PC-3 (cell line): ENCODE results near the gene TXNRD1.

ENCODE experiments used
- CTCF ChIP-seq: fragments of 300-600 bp; sonication (generic); conservative IDR thresholded peaks from 2 replicates; pipeline ENCODE4 v1.5.1; 2017; ENCODE audit warnings: antibody characterized with exemption, low read depth, mild to moderate bottlenecking, low read length
- EZH2 ChIP-seq: fragments of 300-600 bp; sonication (generic); IDR thresholded peaks from one replicate; pipeline ENCODE4 v1.6.1; 2017; ENCODE audit warnings: antibody characterized with exemption, mild to moderate bottlenecking, low read length; ENCODE audit not compliant: unreplicated experiment
- EZH2phosphoT487 ChIP-seq: fragments of 300-600 bp; sonication (generic); IDR thresholded peaks from 2 replicates; pipeline ENCODE4 v1.6.1; 2018; ENCODE audit warnings: mild to moderate bottlenecking, antibody characterized with exemption, low read length, borderline replicate concordance

DNA sequence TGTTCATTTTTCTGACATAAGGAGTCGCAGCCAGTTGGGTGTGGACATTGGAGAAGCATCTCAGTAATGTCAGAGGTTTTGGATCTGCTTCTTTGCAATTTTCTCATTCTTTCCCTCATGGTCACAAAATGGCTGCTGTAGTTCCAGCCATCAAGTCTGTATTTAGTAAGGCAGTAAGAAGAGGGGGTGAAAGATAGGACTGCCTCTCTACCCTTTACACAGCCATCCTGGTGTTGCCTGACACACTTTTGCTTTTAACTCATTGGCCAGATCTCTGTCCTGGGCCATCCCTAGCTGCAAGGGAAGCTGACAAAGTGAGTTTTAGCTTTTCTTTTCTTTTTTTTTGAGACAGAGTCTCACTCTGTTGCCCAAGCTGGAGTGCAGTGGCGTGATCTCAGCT lies 154.1 kb downstream of the TXNRD1 start:
- TF ChIP-seq CTCF (no peak), EZH2phosphoT487 (no peak), EZH2 (no peak)
